HG02970 (cell line): ENCODE results near the gene CEP164.

ENCODE experiments used
- ATAC-seq: cut with Tn5 transposase; IDR thresholded peaks from one replicate; pipeline ENCODE4 v1.9.1; 2021; ENCODE audit warnings: mild to moderate bottlenecking, moderate library complexity, moderate number of reproducible peaks; ENCODE audit not compliant: unreplicated experiment, low FRiP score

Gene CEP164

GRCh38 chr11:117356126-117356890 is 28.7 kb downstream of the CEP164 start:
- ATAC-seq, result no peak

DNA sequence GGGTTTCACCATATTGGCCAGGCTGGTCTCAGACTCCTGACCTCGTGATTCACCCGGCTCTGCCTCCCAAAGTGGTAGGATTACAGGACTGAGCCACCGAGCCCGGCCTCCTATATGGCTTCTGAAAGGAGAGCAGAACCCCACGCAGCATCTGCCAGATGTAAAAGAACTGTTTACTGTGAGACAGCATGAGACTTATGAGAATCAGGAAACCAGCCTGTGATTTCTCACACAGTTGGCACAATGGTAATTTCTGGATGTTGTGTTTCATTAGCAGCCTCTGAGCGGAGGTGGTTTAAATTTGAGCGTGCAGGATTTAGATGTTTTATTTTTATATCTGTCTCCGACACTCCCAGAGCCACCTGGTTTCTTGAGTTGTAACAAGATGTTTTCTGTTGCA is 33.8 kb downstream of the CEP164 start:
- no peak for ATAC-seq

DNA sequence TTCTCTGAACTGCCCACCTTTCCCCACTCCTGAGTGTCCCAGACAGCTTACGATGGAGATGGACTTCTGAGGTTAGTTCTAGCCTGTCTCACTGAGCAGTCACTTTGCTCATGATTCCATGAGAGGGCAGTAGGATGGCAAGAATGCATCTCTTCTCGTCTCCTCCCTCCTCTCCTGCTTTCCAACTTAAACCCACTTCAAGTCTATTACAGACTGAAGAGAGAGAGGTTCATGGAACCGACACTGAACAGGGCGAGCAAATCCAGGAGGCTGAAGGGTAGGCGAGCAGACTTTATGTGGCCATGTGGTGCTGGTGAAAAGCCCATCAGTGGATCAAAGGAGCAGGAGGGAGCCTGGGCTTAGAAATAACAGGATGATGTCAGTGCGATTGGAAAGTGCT is 38.6 kb downstream of the CEP164 start:
- no peak for ATAC-seq

GRCh38 chr11:117366875-117367274 is 39.2 kb downstream of the CEP164 start:
- ATAC-seq, result no peak

- no peak for ATAC-seq
Observed at GRCh38 chr11:117369534-117369933, 41.9 kb downstream of the CEP164 start.

DNA sequence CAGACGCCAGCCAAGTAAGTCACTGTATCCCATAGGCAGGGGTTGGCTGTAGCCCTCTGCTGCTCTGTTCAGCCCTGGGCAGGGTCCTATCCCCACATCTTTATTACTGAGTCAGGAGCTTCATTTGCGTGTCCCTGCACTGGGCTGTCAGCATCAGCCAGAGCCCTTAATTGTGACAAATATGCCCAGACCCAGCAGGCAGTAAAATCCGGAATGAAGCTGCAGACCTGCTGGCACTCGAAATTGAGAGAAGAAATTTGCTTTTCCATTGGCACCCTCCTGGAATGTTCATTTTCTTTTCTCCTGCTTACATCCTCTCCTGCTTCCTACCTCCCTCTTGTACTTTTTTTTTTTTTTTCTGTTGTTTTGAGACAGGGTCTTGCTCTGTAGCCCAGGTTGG is 43.8 kb downstream of the CEP164 start:
- ATAC-seq, result no peak

DNA sequence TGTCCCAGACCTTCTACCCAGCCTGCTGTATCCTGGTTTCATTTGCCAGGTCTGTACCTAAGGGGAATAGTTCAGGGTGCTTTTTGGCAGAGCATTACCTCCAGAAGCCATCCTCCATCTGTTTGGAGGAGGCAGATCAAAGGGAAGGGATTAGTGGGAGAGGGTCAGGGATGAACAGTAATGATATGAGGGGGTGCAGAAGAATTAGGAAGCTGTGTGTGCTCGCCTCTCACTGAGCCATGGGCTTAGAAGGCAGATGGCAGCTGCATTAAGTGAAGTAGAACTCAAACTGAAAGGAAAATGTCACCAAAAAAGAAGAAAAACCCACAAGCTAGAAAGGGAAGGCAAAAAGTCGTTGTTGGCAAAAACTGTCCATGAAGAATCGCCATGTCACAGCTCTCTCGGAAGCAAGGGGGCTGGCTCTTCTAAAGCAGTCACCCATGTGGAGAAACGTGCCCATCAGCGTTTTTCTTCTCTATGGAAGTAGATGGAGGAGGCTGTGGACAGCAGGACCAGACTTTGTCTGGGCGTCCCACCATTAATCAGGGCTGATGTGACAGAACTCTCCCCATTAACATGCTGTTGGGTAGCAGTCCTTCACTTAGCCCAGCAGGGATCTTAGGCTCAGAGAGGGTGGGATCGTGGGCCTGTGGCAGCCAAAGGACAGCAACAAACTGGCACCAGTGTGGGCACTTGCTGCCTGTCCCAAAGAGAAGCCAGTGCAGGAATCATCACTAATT is 46.8 kb downstream of the CEP164 start:
- ATAC-seq, result no peak

DNA sequence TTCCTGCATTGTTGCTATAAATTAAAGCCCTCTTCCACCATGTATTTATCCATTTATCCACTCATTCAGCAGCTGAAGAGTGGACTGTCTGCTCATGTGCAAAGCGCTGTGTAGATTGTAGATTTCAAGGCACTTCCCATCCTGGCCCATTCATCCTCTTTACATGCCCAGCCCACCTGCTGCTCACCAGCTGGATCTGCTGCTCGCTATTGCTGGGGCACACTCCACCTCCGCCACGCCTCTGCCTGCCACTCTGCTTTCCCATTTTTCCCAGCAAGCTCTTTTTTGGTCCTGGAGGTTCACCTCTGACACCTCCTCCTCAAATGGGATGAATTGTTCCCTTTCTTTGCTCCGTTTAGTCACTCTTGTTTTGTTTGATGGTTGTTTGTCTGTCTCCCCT is 48.3 kb downstream of the CEP164 start:
- ATAC-seq, result no peak

GRCh38 chr11:117376517-117376916 is 48.9 kb downstream of the CEP164 start:
- ATAC-seq, result no peak

GRCh38 chr11:117378976-117379865 is 51.6 kb downstream of the CEP164 start:
- ATAC-seq, result no peak

GRCh38 chr11:117380676-117381075 is 53.0 kb downstream of the CEP164 start:
- ATAC-seq, result no peak

GRCh38 chr11:117381481-117382387 is 54.1 kb downstream of the CEP164 start:
- no peak for ATAC-seq

DNA sequence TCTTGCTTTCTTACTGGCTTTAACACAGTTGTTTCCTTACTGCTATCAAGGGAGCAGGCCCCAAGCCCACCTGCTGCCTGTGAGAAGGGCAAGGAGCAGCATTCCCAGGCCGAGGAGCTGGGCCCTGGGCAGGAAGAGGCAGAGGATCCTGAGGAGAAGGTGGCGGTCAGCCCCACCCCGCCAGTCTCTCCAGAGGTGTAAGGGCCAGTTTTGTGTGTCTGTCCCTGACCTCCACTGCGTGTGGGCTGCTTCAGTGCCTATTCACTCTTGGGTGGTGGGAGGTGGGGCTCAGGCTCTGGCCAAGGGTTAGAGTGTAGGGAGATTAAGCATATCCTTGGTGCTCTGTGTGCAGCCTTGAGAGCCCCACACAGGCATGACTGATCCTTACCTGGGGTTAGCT is 55.1 kb downstream of the CEP164 start:
- ATAC-seq, result no peak

DNA sequence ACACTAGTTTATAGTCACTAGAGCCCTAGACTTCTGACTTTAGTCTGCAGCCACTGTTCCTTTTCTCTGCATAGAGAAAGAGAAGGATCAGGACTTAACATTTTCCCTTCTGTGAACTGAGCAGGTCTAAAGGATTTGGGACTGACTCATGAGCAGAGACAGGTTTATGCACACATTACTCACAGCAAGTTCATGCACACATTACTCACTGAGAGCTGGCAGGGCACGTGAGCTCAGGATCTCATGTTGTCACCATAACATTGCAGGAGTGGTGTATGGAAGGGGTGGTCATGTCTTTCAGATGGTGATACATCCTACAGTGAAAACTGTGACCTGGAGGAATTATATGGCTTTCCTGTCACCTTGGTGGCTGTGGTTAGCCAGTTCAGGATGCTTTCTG is 56.4 kb downstream of the CEP164 start:
- ATAC-seq, result no peak

DNA sequence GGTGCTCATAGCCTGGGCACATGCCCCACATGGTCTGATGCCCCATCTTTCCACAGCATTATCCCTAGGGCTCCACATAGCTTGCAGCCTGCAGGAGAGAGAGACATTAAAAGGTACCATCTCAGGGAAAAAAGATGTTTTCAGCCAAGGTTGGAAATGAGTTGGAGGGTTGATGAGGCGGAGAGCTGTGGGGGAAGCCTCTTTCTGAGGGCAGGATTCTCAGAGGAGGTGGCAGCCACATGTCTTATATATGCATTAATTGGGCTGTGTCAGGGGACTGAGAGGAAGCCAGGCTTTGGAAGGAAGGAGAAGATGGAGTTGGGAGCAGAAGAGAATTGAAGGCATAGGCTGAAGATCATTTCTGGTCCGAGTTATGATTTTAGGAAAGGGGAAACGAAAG is 57.8 kb downstream of the CEP164 start:
- no peak for ATAC-seq

GRCh38 chr11:117385906-117386305 is 58.3 kb downstream of the CEP164 start:
- no peak for ATAC-seq

DNA sequence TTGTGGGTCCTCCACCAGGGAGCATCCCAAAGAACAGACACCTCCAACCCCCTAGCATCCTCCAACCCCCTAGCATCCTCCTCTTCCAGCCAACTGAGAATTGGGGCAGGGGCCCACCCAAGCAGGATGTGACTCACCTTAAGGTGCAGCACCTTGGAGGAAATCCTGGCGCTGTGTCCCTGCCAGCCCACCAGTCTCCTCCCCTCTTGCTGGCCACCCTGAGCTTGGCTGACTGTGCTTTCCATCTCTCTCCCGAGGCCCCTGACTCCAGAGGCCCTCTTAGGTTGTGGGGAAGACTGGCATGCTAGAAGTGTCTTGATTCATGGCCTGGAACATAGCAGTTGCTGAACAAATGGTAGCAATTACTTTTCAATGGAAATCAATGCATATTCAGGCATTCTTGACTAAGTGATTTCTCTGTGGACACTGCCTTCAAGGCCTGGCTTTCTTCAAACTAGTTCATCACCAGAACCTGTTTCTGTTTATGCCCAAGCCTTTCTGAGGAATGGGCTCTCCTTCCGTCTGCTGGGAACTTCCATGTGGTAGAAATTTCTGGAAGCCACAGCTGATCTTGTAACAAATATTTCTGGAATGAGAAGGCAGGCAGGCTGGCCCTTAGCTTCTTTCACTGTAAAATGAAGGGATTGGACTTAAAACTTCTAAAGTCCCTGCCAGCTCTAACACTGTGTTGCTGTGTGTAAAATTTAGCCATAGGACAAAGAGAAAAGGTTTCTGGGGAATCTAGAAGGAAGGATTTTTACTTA is 60.5 kb downstream of the CEP164 start:
- no peak for ATAC-seq

GRCh38 chr11:117390743-117391142 is 63.1 kb downstream of the CEP164 start:
- no peak for ATAC-seq

DNA sequence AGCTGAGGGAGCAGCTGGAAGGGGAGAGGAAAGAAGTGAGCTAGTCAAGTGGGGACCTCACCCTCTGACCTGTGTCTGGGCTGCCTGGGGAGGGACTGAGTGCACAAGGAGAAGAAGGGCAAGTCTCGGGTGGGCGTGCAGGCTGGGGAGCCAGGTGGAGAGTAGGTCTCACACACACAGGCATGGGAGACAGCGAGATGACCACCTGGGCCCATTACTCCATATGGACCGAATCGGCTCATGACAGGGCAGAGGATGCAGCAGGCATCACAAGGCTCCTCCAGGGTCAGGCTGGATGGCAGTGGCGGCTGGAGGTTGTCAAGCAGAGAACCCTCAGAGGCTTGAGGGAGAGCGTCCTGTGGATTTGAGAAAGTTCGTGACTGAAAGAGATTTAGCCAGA is 63.5 kb downstream of the CEP164 start:
- ATAC-seq, result no peak
